Effector memory CD8-positive, alpha-beta T cell (primary cell): Measurements from ENCODE around the gene TMPRSS6.
A peak's percentile ranks its signal among the peaks of the same experiment; 100 is the strongest.

ENCODE experiments used
- ATAC-seq: fragments of 150-1000 bp; cut with Tn5 transposase; replicated peaks from 2 replicates; pipeline ENCODE4 v1.10.0; 2021; ENCODE audit warnings: mild to moderate bottlenecking, moderate library complexity
- DNase-seq, 3 experiments: peaks; one replicate each; pipeline ENCODE4 v3.0.0; 2021
- H3K27ac Mint-ChIP-seq, 2 donors: one replicate each; pipeline ENCODE4 v1.8.0; 2022; ENCODE audit warnings: mild to moderate bottlenecking in 2 of 2, mixed read lengths in 2 of 2, moderate library complexity in 2 of 2
- H3K27me3 Mint-ChIP-seq, 2 donors: one replicate each; pipeline ENCODE4 v1.8.0; 2022; ENCODE audit warnings: mixed read lengths in 2 of 2
- H3K36me3 Mint-ChIP-seq: one replicate; pipeline ENCODE4 v1.8.0; 2022; ENCODE audit warnings: mild to moderate bottlenecking, moderate library complexity, mixed read lengths; ENCODE audit not compliant: insufficient read depth
- H3K4me1 Mint-ChIP-seq, 2 donors: one replicate each; pipeline ENCODE4 v1.8.0; 2022; ENCODE audit warnings: low read depth in 2 of 2, mixed read lengths in 2 of 2
- H3K4me3 Mint-ChIP-seq, 2 donors: one replicate each; pipeline ENCODE4 v1.8.0; 2022; ENCODE audit warnings: mild to moderate bottlenecking in 2 of 2, mixed read lengths in 2 of 2, moderate library complexity in 2 of 2
- H3K9me3 Mint-ChIP-seq, 2 donors: one replicate each; pipeline ENCODE4 v1.8.0; 2022; ENCODE audit warnings: mixed read lengths in 2 of 2

TMPRSS6 gene

DNA sequence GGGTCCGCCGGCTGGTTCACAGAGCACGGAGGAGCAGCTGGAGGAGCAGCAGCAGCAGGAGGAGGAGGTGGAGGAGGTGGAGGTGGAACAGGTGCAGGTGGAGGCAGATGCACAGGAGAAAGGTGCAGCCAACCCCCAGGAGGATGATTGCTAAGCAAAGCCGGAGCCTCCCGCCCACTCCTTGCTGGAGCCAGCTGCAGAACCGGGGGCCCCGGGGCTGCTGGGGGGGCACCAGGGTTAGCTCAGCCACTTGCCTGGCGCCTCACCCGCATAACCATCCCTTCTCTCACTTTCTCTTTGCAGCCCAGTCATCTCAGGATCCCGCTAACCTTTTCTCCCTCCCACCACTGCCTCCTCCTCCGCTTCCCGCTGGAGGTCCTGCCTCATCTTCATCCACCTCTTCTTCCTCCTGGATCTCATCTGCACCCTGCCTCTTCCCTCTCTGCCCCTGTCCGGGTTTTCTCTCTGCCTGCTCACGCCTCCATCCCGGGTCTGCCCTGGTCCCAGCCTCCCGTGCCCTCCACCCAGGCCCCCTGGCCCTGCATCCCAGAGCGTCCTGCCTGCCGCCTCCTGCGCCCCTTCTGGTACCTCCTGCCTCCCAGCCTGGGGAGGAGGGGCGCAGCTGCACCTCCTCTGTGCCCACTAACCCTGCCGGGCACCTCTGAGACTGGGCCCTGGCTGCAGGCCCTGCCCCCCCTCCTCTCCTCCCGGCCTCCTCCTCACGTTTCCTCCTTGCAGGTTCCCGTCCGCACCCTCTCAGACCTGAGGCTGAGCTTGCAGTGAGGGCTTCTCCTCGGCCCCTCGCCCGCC, 48.5 kb downstream of the TMPRSS6 start:
- ATAC-seq, result peak; percentile 39
- H3K36me3 Mint-ChIP-seq, result peaks cover 18% of the 10 kb centered on the region
- H3K27ac Mint-ChIP-seq, result no peak overlapping the region

GRCh38 chr22:37059876-37060449, 49.5 kb downstream of the TMPRSS6 start:
- Mint-ChIP-seq H3K4me1 (peaks cover 0 to 7% of the 10 kb centered on the region in 2 donors), H3K4me3 (no peak overlapping the region), H3K27me3 (no peaks in the 10 kb centered on the region), H3K36me3 (peaks cover 15% of the 10 kb centered on the region), H3K27ac (peak overlapping the region in 1 of 2 donors; percentile 49), H3K9me3 (no peaks in the 10 kb centered on the region)
- DNase-seq, result no peak
- peak; percentile 78 for ATAC-seq

More for the DNA sequence above, 48.5 kb downstream of the TMPRSS6 start:
- no peaks in the 10 kb centered on the region for H3K27me3 Mint-ChIP-seq
- peaks cover 0 to 7% of the 10 kb centered on the region in 2 donors for H3K4me1 Mint-ChIP-seq
- DNase-seq, result no peak
- no peaks in the 10 kb centered on the region for H3K9me3 Mint-ChIP-seq
- H3K4me3 Mint-ChIP-seq, result peak overlapping the region in 1 of 2 donors; percentile 37

GRCh38 chr22:37058917-37059701, 50.4 kb downstream of the TMPRSS6 start:
- H3K27ac Mint-ChIP-seq, result peak overlapping the region in 1 of 2 donors; percentile 49
- ATAC-seq, result no peak
- H3K9me3 Mint-ChIP-seq, result no peaks in the 10 kb centered on the region
- DNase-seq, result no peak
- no peaks in the 10 kb centered on the region for H3K27me3 Mint-ChIP-seq
- no peak overlapping the region for H3K4me3 Mint-ChIP-seq
- H3K4me1 Mint-ChIP-seq, result peaks cover 0 to 5% of the 10 kb centered on the region in 2 donors
- peaks cover 11% of the 10 kb centered on the region for H3K36me3 Mint-ChIP-seq

- Mint-ChIP-seq H3K4me3 (no peak overlapping the region), H3K4me1 (peaks cover 0 to 8% of the 10 kb centered on the region in 2 donors), H3K36me3 (peaks cover 11% of the 10 kb centered on the region), H3K27me3 (no peaks in the 10 kb centered on the region), H3K9me3 (no peaks in the 10 kb centered on the region), H3K27ac (peak overlapping the region in 1 of 2 donors; percentile 54)
- no peak for DNase-seq
- no peak for ATAC-seq
Measured at GRCh38 chr22:37057796-37058510, 51.6 kb downstream of the TMPRSS6 start.

GRCh38 chr22:37057226-37057625, 52.3 kb downstream of the TMPRSS6 start:
- Mint-ChIP-seq H3K4me1 (peaks cover 5 to 14% of the 10 kb centered on the region in 2 donors), H3K27me3 (no peaks in the 10 kb centered on the region), H3K36me3 (peaks cover 11% of the 10 kb centered on the region), H3K9me3 (no peaks in the 10 kb centered on the region), H3K27ac (peak overlapping the region in 1 of 2 donors; percentile 54), H3K4me3 (no peak overlapping the region)
- ATAC-seq, result no peak
- DNase-seq, result no peak

DNA sequence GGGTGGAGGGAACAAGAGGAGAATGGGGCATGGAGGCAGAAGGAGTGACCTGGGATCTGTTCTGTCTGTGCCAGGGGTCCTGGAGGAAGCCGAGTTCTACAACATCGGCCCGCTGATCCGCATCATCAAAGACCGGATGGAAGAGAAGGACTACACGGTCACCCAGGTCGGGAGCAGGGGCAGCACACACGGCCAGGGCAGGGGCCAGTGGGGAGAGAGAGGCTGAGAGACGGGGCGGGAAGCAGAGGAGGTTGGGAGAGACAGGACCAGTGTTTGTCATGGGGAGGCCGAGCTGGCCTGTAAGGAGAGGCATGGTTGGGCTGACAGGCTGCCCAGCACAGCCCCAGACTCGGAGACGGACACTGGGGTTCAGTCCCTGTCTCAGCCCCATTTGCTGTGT, 53.3 kb downstream of the TMPRSS6 start:
- DNase-seq, result no peak
- peaks cover 7 to 13% of the 10 kb centered on the region in 2 donors for H3K4me1 Mint-ChIP-seq
- peak overlapping the region in 1 of 2 donors; percentile 26 for H3K27ac Mint-ChIP-seq
- H3K9me3 Mint-ChIP-seq, result no peaks in the 10 kb centered on the region
- no peaks in the 10 kb centered on the region for H3K27me3 Mint-ChIP-seq
- no peak for ATAC-seq
- peaks cover 11% of the 10 kb centered on the region for H3K36me3 Mint-ChIP-seq
- no peak overlapping the region for H3K4me3 Mint-ChIP-seq

- H3K4me1 Mint-ChIP-seq, result peaks cover 7 to 9% of the 10 kb centered on the region in 2 donors
- no peak overlapping the region for H3K27ac Mint-ChIP-seq
- H3K9me3 Mint-ChIP-seq, result no peaks in the 10 kb centered on the region
- ATAC-seq, result no peak
- no peaks in the 10 kb centered on the region for H3K27me3 Mint-ChIP-seq
- DNase-seq, result no peak
- H3K4me3 Mint-ChIP-seq, result no peak overlapping the region
- H3K36me3 Mint-ChIP-seq, result peaks cover 9% of the 10 kb centered on the region
Measured at GRCh38 chr22:37054600-37055365, 54.7 kb downstream of the TMPRSS6 start.

GRCh38 chr22:37054056-37054395, 55.5 kb downstream of the TMPRSS6 start:
- no peak for DNase-seq
- Mint-ChIP-seq H3K27ac (no peak overlapping the region), H3K9me3 (no peaks in the 10 kb centered on the region), H3K4me3 (no peak overlapping the region), H3K4me1 (peaks cover 7 to 9% of the 10 kb centered on the region in 2 donors), H3K27me3 (no peaks in the 10 kb centered on the region), H3K36me3 (peaks cover 7% of the 10 kb centered on the region)
- ATAC-seq, result no peak

GRCh38 chr22:37053310-37054055, 56.0 kb downstream of the TMPRSS6 start:
- Mint-ChIP-seq H3K4me3 (peak overlapping the region; percentile 81), H3K27me3 (no peaks in the 10 kb centered on the region), H3K36me3 (peaks cover 5% of the 10 kb centered on the region), H3K27ac (no peak overlapping the region), H3K9me3 (no peaks in the 10 kb centered on the region), H3K4me1 (peaks cover 7 to 9% of the 10 kb centered on the region in 2 donors)
- DNase-seq (no peak), ATAC-seq (no peak)

DNA sequence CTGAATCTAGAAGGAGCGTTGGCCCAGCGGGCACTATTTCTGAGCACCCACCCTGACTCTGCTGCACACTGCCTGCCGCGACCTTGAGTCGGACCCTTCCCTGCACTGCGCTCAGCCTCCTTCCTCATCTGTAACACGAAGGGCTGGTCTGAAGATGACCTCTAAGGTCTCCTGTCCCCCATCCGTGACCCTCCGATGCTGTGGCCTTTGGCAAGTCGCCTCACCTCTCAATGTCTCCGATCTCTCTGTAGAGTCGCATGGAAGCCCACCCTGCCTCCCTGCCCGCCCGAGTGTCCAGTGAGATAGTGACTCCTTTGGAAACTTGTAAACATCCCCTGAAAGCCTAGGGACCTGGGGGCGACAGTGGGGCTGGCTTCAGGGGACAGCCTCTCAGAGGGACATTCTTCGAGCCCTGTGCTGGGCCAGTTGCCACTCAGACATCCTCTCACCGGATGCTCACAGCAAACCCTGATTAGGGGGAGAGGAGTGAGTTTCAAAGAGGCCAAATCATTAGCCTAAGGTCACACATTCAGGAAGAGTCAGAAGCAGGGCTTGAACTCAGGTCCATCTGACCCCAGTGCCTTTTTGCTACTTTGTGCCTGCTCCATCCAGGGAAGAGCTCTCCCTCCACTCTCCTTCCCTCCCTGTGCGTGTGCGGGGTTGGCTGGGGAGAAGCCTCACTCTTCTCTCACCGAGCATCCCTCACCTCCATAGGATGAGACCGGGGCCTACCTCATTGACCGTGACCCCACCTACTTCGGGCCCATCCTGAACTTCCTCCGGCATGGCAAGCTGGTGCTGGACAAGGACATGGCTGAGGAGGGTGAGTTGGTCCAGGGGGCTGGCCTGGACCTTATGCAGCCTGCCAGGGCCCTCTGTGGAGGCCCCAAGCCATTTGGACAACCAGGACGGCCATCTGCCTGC, 56.9 kb downstream of the TMPRSS6 start:
- Mint-ChIP-seq H3K9me3 (no peaks in the 10 kb centered on the region), H3K4me1 (peaks cover 7 to 9% of the 10 kb centered on the region in 2 donors), H3K27me3 (no peaks in the 10 kb centered on the region), H3K27ac (peak overlapping the region; percentile 68 to 78), H3K4me3 (peak overlapping the region; percentile 81), H3K36me3 (no peaks in the 10 kb centered on the region)
- DNase-seq (no peak), ATAC-seq (no peak)
